ENCODE data around the gene RHOG.
"Not testable (repeated sequence)": the region's sequence is repeated elsewhere in the genome, so short reads cannot be mapped to it uniquely, and the experiment has no call there.

The RHOG gene

GRCh38 chr11:3834664-3835461 is 5.9 kb downstream of the RHOG start:
- in situ Hi-C loops (cut with MboI; ENCODE audit: low sequenced_read_pairs) = no loop called here

- in situ Hi-C loops (cut with MboI; ENCODE audit: low sequenced_read_pairs) = no loop called here
Measured at GRCh38 chr11:3834349-3834663, 6.5 kb downstream of the RHOG start.

GRCh38 chr11:3833449-3833848 is 7.3 kb downstream of the RHOG start:
- in situ Hi-C loops (cut with MboI; ENCODE audit: low sequenced_read_pairs) = no loop called here

GRCh38 chr11:3832816-3833215 is 7.9 kb downstream of the RHOG start:
- in situ Hi-C loops (cut with MboI; ENCODE audit: low sequenced_read_pairs) = no loop called here

- in situ Hi-C loops (cut with MboI; ENCODE audit: low sequenced_read_pairs) = no loop called here
Measured at GRCh38 chr11:3831378-3832239, 9.2 kb downstream of the RHOG start.

GRCh38 chr11:3830730-3831129 is 10.0 kb downstream of the RHOG start:
- in situ Hi-C loops (cut with MboI; ENCODE audit: low sequenced_read_pairs) = no loop called here

GRCh38 chr11:3830088-3830487 is 10.7 kb downstream of the RHOG start:
- in situ Hi-C loops (cut with MboI; ENCODE audit: low sequenced_read_pairs) = no loop called here

- in situ Hi-C loops (cut with MboI; ENCODE audit: low sequenced_read_pairs) = no loop called here
Measured at GRCh38 chr11:3827434-3828186, 13.1 kb downstream of the RHOG start.

- in situ Hi-C loops (cut with MboI; ENCODE audit: low sequenced_read_pairs) = no loop called here
Measured at GRCh38 chr11:3826721-3827120, 14.0 kb downstream of the RHOG start.

GRCh38 chr11:3825473-3826154 is 15.1 kb downstream of the RHOG start:
- in situ Hi-C loops (cut with MboI; ENCODE audit: low sequenced_read_pairs) = no loop called here

GRCh38 chr11:3824714-3825472 is 15.9 kb downstream of the RHOG start:
- in situ Hi-C loops (cut with MboI; ENCODE audit: low sequenced_read_pairs) = no loop called here

GRCh38 chr11:3823762-3824506 is 16.8 kb downstream of the RHOG start:
- in situ Hi-C loops (cut with MboI; ENCODE audit: low sequenced_read_pairs) = no loop called here

- in situ Hi-C loops (cut with MboI; ENCODE audit: low sequenced_read_pairs) = no loop called here
Measured at GRCh38 chr11:3823303-3823702, 17.5 kb downstream of the RHOG start.

- in situ Hi-C loops (cut with MboI; ENCODE audit: low sequenced_read_pairs) = no loop called here
Measured at GRCh38 chr11:3822312-3822711, 18.4 kb downstream of the RHOG start.

- in situ Hi-C loops (cut with MboI; ENCODE audit: low sequenced_read_pairs) = no loop called here
Measured at GRCh38 chr11:3820971-3821370, 19.8 kb downstream of the RHOG start.

GRCh38 chr11:3817181-3817800 is 23.5 kb downstream of the RHOG start:
- in situ Hi-C loops (cut with MboI; ENCODE audit: low sequenced_read_pairs) = no loop called here

- in situ Hi-C loops (cut with MboI; ENCODE audit: low sequenced_read_pairs) = no loop called here
Measured at GRCh38 chr11:3816673-3817072, 24.1 kb downstream of the RHOG start.

GRCh38 chr11:3815845-3816244 is 24.9 kb downstream of the RHOG start:
- in situ Hi-C loops (cut with MboI; ENCODE audit: low sequenced_read_pairs) = no loop called here

- in situ Hi-C loops (cut with MboI; ENCODE audit: low sequenced_read_pairs) = not testable (repeated sequence)
Measured at GRCh38 chr11:3814832-3815231, 25.9 kb downstream of the RHOG start.
